ENCODE results near the gene HCST.

HCST gene

DNA sequence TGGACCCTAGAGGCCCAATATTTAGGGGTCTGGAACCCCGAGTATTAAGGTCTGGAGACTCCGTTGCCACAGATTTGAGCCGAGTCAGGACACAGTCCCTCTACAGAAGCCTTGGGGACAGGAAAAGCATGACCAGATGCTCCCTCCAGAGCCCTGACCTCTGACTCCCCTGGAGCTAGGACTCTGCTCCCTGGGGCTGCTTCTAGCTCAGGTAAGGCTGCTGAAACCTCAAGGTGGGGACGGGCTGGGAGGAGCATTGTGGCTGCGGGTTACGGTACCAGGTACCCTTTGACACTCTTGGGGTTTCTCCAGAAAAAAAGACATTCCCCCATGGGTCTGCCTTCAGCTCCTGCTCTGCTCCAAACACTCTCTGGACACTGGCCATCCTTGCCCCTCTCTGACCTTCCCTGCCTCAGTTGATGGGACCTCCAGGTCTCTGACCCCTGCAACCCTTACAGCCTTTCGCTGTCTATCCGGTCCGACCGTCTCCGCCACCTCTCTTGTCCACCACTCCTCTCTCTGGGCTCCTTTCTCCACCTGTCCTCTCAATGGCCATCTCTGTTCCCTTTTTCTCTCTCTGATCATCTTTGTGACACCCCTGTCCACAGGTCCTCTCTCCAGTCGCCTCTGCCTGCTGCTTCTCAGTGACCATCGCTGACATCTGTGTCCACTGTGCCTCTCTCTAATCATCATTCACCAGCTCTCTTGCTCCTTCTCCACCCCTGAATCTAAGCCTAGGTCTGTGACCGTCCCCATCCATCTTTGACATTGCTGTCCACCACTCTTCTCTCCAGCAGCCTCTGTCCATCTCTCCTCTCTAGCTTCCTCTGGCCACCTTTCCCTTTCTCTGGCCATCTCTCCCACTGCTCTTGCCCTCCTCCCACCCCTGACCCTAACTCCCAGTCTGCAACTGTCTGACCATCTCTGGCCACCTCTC lies 35.3 kb downstream of the HCST start:
- DNase-seq (ENCODE audit: low read depth in 2 of 2) = no peak

DNA sequence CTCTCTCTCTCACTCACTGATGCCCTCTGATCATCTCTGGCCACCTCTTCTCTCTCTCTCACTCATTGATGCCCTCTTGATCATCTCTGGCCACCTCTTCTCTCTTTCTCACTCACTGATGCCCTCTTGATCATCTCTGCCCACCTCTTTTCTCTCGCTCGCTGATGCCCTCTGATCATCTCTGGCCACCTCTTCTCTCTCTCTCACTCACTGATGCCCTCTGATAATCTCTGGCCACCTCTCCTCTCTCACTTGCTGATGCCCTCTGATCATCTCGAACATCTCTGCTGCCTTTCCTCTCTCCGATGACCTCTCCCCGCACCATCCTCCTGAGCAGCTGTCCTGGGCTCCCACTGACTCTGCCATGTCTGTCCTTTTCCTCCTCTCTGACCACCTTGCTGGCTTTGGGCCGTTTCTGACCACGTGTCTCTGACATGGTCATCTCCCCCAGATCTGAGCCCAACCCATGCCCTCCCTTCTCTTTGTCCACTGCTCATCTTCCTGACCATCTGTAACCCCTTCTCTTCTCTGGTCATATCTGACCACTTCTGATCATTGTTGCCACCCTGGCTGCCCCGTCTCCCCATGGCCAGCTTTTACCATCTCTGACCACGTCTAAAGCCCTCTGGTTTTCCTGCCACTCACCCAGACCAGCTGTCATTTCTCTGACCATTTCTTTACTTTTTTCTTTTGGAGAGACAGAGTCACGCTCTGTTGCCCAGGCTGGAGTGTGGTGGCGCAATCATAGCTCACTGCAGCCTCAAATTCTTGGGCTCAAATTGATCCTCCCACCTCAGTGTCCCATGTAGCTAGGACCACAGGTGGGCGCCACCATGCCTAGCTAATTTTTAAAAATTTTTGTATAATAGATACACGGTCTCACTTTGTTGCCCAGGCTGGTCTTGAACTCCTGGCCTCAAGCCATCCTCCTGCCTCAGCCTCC lies 36.2 kb downstream of the HCST start:
- no peak for DNase-seq (ENCODE audit: low read depth in 2 of 2)

GRCh38 chr19:35939307-35940077 lies 37.2 kb downstream of the HCST start:
- DNase-seq (ENCODE audit: low read depth in 2 of 2) = no peak

GRCh38 chr19:35940078-35940775 lies 37.9 kb downstream of the HCST start:
- DNase-seq (ENCODE audit: low read depth in 2 of 2) = no peak

GRCh38 chr19:35940839-35941238 lies 38.5 kb downstream of the HCST start:
- no peak for DNase-seq (ENCODE audit: low read depth in 2 of 2)

- no peak for DNase-seq (ENCODE audit: low read depth in 2 of 2)
These were observed 39.9 kb downstream of the HCST start for GRCh38 chr19:35942235-35942634.

DNA sequence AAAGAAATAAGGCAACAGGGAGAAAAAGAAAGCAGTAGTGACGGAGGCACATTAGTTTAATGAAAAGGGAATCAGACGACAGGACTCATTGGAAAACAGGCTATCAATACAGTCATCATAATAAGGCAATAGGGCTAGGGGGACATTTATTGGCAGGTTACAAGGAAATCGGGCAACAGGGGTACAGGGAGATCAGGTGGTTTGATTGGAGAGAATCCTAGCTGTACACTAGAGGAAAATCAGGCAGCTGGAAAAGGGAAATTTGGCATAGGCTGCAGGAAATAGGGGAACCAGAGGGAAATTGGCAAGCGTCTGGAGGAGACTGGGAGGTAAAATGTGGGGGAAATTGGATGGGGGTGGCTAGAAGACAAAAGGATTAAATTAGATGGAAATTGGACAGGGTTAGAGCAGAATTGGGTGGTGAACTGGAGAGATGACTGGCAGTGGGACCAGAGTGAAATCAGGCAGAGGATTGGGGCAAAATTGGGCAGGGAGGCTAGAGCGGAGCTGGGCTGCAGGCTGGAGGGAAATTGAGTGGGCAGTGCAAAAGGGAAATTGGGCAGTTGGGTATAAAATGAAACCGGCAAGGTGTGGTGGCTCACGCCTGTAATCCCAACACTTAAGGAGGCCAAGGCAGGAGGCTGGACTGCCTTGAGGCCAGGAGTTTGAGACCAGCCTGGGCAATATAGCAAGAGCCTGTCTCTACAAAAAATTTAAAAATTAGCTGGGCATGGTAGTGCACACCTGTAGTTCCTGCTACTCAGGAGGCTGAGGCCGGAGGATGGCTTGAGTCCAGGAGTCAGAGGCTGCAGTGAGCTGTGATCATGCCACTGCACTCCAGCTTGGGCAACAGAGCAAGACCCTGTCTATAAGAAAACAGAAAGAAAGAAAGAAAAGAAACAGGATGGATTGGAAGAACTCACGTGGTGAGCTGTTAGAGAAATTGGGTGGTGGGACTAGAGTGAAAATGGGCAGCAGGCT lies 41.3 kb downstream of the HCST start:
- no peak for DNase-seq (ENCODE audit: low read depth in 2 of 2)

DNA sequence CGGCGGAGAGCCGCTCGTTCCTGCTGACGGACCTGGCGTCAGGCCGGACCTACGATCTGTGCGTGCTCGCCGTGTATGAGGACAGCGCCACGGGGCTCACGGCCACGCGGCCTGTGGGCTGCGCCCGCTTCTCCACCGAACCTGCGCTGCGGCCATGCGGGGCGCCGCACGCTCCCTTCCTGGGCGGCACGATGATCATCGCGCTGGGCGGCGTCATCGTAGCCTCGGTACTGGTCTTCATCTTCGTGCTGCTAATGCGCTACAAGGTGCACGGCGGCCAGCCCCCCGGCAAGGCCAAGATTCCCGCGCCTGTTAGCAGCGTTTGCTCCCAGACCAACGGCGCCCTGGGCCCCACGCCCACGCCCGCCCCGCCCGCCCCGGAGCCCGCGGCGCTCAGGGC lies 42.2 kb downstream of the HCST start:
- no peak for DNase-seq (ENCODE audit: low read depth in 2 of 2)

GRCh38 chr19:35945121-35945790 lies 42.9 kb downstream of the HCST start:
- DNase-seq (ENCODE audit: low read depth in 2 of 2) = no peak

DNA sequence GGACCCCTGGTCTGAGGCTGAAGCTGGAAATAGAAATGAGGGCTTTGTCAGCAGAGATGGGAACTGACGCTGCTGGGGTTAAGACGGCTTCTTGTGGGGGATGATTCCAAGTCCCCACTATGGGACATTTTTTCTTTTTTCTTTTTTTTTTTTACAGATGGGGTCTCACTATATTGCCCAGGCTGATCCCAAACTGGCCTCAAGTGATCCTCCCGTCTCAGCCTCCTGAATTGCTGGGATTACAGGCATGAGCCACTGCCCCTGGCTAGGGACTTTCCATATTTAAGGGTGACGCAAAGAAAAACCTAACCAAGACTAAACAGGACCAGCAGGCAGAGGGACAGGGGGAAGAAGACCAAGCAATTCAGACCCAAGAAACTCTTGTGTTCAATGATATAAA lies 43.9 kb downstream of the HCST start:
- DNase-seq (ENCODE audit: low read depth in 2 of 2) = no peak

- DNase-seq (ENCODE audit: low read depth in 2 of 2) = no peak
These were observed 46.8 kb downstream of the HCST start for GRCh38 chr19:35949131-35949530.
